ENCODE data around the gene ENOX1. TPM values are rescaled to one million over a fixed set of nuclear protein-coding genes. Genes with fewer than 3 reads are reported as not detected.

The ENOX1 gene
- total RNA-seq, 1 experiment from 2014 or later = 0.26 TPM

DNA sequence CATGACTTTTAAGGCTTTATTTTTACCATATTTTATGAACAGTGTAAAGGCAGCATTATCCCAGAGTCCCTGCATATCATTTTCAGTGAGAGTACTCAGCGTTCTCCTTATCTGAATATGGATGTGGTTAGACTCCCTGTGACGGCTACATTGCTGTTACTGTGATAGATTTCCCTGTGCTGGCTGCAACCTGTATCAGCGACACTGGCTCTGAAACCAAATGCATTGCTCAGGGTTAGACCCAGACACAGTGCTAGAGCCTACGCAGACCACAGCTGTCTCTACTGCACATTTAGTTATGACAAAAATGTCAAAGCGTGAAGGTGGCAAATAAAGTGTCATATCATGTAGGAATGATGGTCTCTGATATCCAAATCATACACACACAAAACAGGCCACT, 138.0 kb downstream of the ENOX1 start (continued):
- TF ChIP-seq, protein P1, sequence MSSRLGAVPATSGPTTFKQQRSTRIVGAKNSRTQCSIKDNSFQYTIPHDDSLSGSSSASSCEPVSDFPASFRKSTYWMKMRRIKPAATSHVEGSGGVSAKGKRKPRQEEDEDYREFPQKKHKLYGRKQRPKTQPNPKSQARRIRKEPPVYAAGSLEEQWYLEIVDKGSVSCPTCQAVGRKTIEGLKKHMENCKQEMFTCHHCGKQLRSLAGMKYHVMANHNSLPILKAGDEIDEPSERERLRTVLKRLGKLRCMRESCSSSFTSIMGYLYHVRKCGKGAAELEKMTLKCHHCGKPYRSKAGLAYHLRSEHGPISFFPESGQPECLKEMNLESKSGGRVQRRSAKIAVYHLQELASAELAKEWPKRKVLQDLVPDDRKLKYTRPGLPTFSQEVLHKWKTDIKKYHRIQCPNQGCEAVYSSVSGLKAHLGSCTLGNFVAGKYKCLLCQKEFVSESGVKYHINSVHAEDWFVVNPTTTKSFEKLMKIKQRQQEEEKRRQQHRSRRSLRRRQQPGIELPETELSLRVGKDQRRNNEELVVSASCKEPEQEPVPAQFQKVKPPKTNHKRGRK (CRISPR knock-in tag; IDR thresholded peaks at IDR 0.05; ENCODE audit: borderline replicate concordance) = no peak
- no peak for TF ChIP-seq ETV6 (CRISPR knock-in tag; IDR thresholded peaks at IDR 0.05)
- TF ChIP-seq CREM (CRISPR knock-in tag; IDR thresholded peaks at IDR 0.05) = no peak
- TF ChIP-seq, protein P2, sequence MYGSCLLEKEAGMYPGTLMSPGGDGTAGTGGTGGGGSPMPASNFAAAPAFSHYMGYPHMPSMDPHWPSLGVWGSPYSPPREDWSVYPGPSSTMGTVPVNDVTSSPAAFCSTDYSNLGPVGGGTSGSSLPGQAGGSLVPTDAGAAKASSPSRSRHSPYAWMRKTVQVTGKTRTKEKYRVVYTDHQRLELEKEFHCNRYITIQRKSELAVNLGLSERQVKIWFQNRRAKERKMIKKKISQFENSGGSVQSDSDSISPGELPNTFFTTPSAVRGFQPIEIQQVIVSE (CRISPR knock-in tag; IDR thresholded peaks at IDR 0.05; ENCODE audit: borderline replicate concordance) = no peak

DNA sequence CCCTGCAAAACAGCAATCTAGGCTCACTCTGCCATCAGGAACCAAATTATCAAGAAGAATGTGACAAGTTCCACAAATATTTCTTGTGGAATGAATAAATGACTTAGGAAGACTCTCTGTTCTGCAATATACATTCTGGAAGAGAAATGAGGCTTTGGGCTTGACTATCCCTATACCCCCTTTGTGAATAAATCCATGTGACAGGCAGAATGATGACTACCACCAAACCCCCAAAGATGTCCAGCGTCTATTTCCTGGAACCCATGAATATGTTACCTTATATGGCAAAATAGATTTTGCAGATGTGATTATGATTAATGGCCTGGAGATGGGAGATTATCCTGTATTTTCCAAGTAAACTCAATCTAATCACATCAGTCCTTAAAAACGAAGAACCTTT, 139.3 kb downstream of the ENOX1 start:
- Mint-ChIP-seq H3K4me3 (no peak overlapping the region), H3K27ac (no peak overlapping the region), H3K27me3 (ENCODE audit: low read depth) (no peaks in the 10 kb centered on the region), H3K4me1 (no peaks in the 10 kb centered on the region), H3K9me3 (no peaks in the 10 kb centered on the region), H3K36me3 (no peaks in the 10 kb centered on the region)
- DNase-seq (ENCODE audit: low spot score) = no peak
- ATAC-seq = no peak
- TF ChIP-seq ZNF416 (CRISPR knock-in tag; IDR thresholded peaks at IDR 0.05) (no peak), OVOL2 (CRISPR knock-in tag; IDR thresholded peaks at IDR 0.05; ENCODE audit: borderline replicate concordance) (no peak), ESRRA (CRISPR knock-in tag; IDR thresholded peaks at IDR 0.05; ENCODE audit: borderline replicate concordance) (no peak), SP1 (CRISPR knock-in tag; conservative IDR thresholded peaks at IDR 0.05) (no peak), NR1H2 (CRISPR knock-in tag; IDR thresholded peaks at IDR 0.05) (no peak)
- TF ChIP-seq, protein P3, sequence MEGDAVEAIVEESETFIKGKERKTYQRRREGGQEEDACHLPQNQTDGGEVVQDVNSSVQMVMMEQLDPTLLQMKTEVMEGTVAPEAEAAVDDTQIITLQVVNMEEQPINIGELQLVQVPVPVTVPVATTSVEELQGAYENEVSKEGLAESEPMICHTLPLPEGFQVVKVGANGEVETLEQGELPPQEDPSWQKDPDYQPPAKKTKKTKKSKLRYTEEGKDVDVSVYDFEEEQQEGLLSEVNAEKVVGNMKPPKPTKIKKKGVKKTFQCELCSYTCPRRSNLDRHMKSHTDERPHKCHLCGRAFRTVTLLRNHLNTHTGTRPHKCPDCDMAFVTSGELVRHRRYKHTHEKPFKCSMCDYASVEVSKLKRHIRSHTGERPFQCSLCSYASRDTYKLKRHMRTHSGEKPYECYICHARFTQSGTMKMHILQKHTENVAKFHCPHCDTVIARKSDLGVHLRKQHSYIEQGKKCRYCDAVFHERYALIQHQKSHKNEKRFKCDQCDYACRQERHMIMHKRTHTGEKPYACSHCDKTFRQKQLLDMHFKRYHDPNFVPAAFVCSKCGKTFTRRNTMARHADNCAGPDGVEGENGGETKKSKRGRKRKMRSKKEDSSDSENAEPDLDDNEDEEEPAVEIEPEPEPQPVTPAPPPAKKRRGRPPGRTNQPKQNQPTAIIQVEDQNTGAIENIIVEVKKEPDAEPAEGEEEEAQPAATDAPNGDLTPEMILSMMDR (IDR thresholded peaks at IDR 0.05) = no peak
- TF ChIP-seq, protein P4, sequence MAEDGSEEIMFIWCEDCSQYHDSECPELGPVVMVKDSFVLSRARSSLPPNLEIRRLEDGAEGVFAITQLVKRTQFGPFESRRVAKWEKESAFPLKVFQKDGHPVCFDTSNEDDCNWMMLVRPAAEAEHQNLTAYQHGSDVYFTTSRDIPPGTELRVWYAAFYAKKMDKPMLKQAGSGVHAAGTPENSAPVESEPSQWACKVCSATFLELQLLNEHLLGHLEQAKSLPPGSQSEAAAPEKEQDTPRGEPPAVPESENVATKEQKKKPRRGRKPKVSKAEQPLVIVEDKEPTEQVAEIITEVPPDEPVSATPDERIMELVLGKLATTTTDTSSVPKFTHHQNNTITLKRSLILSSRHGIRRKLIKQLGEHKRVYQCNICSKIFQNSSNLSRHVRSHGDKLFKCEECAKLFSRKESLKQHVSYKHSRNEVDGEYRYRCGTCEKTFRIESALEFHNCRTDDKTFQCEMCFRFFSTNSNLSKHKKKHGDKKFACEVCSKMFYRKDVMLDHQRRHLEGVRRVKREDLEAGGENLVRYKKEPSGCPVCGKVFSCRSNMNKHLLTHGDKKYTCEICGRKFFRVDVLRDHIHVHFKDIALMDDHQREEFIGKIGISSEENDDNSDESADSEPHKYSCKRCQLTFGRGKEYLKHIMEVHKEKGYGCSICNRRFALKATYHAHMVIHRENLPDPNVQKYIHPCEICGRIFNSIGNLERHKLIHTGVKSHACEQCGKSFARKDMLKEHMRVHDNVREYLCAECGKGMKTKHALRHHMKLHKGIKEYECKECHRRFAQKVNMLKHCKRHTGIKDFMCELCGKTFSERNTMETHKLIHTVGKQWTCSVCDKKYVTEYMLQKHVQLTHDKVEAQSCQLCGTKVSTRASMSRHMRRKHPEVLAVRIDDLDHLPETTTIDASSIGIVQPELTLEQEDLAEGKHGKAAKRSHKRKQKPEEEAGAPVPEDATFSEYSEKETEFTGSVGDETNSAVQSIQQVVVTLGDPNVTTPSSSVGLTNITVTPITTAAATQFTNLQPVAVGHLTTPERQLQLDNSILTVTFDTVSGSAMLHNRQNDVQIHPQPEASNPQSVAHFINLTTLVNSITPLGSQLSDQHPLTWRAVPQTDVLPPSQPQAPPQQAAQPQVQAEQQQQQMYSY (CRISPR knock-in tag; IDR thresholded peaks at IDR 0.05) = no peak
- CTCF ChIA-PET = no interaction called here
- POLR2A ChIA-PET = no interaction called here

DNA sequence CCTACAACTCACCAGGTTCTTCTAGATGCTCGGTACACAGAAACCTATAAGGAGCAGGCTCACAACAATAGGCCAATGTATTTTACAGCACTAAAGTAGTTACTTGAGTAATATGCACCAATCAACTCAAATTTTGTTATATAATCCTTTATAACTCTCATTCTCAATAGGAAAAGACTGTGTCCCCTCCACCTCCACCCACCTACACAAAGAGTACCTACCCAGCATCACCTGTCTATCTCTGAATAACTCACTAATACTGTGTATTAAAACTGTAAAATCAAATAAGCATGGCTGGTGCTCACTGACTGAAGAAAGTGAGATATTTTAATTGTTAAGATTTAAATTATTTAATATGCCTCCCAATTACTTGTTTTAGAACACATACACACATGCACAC, 146.3 kb downstream of the ENOX1 start:
- Mint-ChIP-seq H3K27ac (no peak overlapping the region), H3K4me3 (no peak overlapping the region), H3K4me1 (no peaks in the 10 kb centered on the region), H3K9me3 (peaks cover 7% of the 10 kb centered on the region), H3K27me3 (ENCODE audit: low read depth) (no peaks in the 10 kb centered on the region), H3K36me3 (no peaks in the 10 kb centered on the region)
- DNase-seq (ENCODE audit: low spot score) = no peak
- no peak for TF ChIP-seq MYBL2 (CRISPR knock-in tag; IDR thresholded peaks at IDR 0.05)
- TF ChIP-seq, protein P5, sequence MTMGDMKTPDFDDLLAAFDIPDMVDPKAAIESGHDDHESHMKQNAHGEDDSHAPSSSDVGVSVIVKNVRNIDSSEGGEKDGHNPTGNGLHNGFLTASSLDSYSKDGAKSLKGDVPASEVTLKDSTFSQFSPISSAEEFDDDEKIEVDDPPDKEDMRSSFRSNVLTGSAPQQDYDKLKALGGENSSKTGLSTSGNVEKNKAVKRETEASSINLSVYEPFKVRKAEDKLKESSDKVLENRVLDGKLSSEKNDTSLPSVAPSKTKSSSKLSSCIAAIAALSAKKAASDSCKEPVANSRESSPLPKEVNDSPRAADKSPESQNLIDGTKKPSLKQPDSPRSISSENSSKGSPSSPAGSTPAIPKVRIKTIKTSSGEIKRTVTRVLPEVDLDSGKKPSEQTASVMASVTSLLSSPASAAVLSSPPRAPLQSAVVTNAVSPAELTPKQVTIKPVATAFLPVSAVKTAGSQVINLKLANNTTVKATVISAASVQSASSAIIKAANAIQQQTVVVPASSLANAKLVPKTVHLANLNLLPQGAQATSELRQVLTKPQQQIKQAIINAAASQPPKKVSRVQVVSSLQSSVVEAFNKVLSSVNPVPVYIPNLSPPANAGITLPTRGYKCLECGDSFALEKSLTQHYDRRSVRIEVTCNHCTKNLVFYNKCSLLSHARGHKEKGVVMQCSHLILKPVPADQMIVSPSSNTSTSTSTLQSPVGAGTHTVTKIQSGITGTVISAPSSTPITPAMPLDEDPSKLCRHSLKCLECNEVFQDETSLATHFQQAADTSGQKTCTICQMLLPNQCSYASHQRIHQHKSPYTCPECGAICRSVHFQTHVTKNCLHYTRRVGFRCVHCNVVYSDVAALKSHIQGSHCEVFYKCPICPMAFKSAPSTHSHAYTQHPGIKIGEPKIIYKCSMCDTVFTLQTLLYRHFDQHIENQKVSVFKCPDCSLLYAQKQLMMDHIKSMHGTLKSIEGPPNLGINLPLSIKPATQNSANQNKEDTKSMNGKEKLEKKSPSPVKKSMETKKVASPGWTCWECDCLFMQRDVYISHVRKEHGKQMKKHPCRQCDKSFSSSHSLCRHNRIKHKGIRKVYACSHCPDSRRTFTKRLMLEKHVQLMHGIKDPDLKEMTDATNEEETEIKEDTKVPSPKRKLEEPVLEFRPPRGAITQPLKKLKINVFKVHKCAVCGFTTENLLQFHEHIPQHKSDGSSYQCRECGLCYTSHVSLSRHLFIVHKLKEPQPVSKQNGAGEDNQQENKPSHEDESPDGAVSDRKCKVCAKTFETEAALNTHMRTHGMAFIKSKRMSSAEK (CRISPR knock-in tag; IDR thresholded peaks at IDR 0.05; ENCODE audit: borderline replicate concordance) = no peak
- TF ChIP-seq, protein P1 (CRISPR knock-in tag; IDR thresholded peaks at IDR 0.05; ENCODE audit: borderline replicate concordance) = no peak
- no peak for TF ChIP-seq GRHL2 (CRISPR knock-in tag; IDR thresholded peaks at IDR 0.05; ENCODE audit: insufficient replicate concordance, severe bottlenecking)
- POLR2A ChIA-PET = no interaction called here
- no peak for ATAC-seq
- CTCF ChIA-PET = no interaction called here
